Liver (tissue), 9 donors: ENCODE measurements around the gene VAC14. TPM values are rescaled to one million over a fixed set of nuclear protein-coding genes. Genes with fewer than 3 reads are reported as not detected.
A peak's percentile ranks its signal among the peaks of the same experiment; 100 is the strongest.

Experiments used
- DNase-seq: peaks from one replicate; pipeline ENCODE4 v3.0.0-alpha.2; 2017; ENCODE audit warnings: low spot score
- H3K27ac ChIP-seq, 2 donors: one replicate each; pipeline ENCODE4 v1.7.0; 2013; ENCODE audit warnings: inconsistent platforms in 2 of 2, low read length in 2 of 2, control low read depth in 1 of 2, low read depth in 1 of 2, mild to moderate bottlenecking in 1 of 2
- H3K27me3 ChIP-seq, 4 donors: one replicate each; pipeline versions ENCODE4 v1.6.1 to v1.7.0; 2013; ENCODE audit warnings: low read length in 3 of 4, inconsistent platforms in 1 of 4, mild to moderate bottlenecking in 1 of 4, moderate library complexity in 1 of 4; ENCODE audit not compliant: control insufficient read depth in 4 of 4, insufficient read depth in 4 of 4
- H3K36me3 ChIP-seq, 4 donors: one replicate each; pipeline versions ENCODE4 v1.6.1 to v1.7.0; 2013; ENCODE audit warnings: low read length in 3 of 4, mild to moderate bottlenecking in 3 of 4, low read depth in 1 of 4, moderate library complexity in 1 of 4; ENCODE audit not compliant: control insufficient read depth in 4 of 4, insufficient read depth in 3 of 4
- H3K4me1 ChIP-seq, 4 donors: one replicate each; pipeline versions ENCODE4 v1.6.1 to v1.7.0; 2013; ENCODE audit warnings: low read length in 3 of 4, mild to moderate bottlenecking in 3 of 4, moderate library complexity in 1 of 4; ENCODE audit not compliant: control insufficient read depth in 4 of 4, insufficient read depth in 4 of 4
- H3K4me3 ChIP-seq, 3 donors: one replicate each; pipeline versions ENCODE4 v1.6.1 to v1.7.0; 2013; ENCODE audit warnings: low read length in 3 of 3, control low read depth in 1 of 3, low read depth in 1 of 3, mild to moderate bottlenecking in 1 of 3
- H3K9ac ChIP-seq, 2 donors: one replicate each; pipeline ENCODE4 v1.7.0; 2013; ENCODE audit warnings: low read length in 2 of 2, mild to moderate bottlenecking in 2 of 2, moderate library complexity in 2 of 2, control low read depth in 1 of 2, low read depth in 1 of 2
- H3K9me3 ChIP-seq, 4 donors: one replicate each; pipeline versions ENCODE4 v1.6.1 to v1.7.0; 2013; ENCODE audit warnings: low read length in 3 of 4; ENCODE audit not compliant: control insufficient read depth in 4 of 4
- CTCF ChIP-seq: fragments of 150-350 bp; IDR thresholded peaks from 2 replicates; pipeline ENCODE4 v1.5.1; 2017; ENCODE audit warnings: improper control_type of control experiment, low read depth, low read length; ENCODE audit not compliant: missing input control
- FOXA1 ChIP-seq: IDR thresholded peaks from 2 replicates; pipeline ENCODE4 v1.6.1; 2016; ENCODE audit warnings: antibody characterized with exemption
- GABPA ChIP-seq, 2 donors: IDR thresholded peaks in 1 of 2; conservative IDR thresholded peaks in 1 of 2; 2 replicates each; pipeline ENCODE4 v1.6.1; 2016; ENCODE audit warnings: antibody characterized with exemption in 2 of 2, mild to moderate bottlenecking in 1 of 2, moderate library complexity in 1 of 2
- HNF4A ChIP-seq, 2 donors: conservative IDR thresholded peaks; 2 replicates each; pipeline ENCODE4 v1.6.1; 2016; ENCODE audit warnings: antibody characterized with exemption in 2 of 2, mild to moderate bottlenecking in 2 of 2
- HNF4G ChIP-seq: IDR thresholded peaks from 2 replicates; pipeline ENCODE4 v1.6.1; 2016; ENCODE audit warnings: antibody characterized with exemption
- JUND ChIP-seq, 2 donors: IDR thresholded peaks; 2 replicates each; pipeline ENCODE4 v1.6.1; 2016; ENCODE audit warnings: antibody characterized with exemption in 2 of 2
- NR2F2 ChIP-seq: IDR thresholded peaks from 2 replicates; pipeline ENCODE4 v1.6.1; 2016; ENCODE audit warnings: antibody characterized with exemption
- RXRA ChIP-seq, 2 donors: IDR thresholded peaks; 2 replicates each; pipeline ENCODE4 v1.6.1; 2017 to 2018; ENCODE audit warnings: antibody characterized with exemption in 2 of 2, mild to moderate bottlenecking in 1 of 2
- SP1 ChIP-seq: IDR thresholded peaks from 2 replicates; pipeline ENCODE4 v1.6.1; 2018; ENCODE audit warnings: antibody characterized with exemption, mild to moderate bottlenecking
- TAF1 ChIP-seq: conservative IDR thresholded peaks from 2 replicates; pipeline ENCODE4 v1.6.1; 2016; ENCODE audit warnings: antibody characterized with exemption, mild to moderate bottlenecking
- YY1 ChIP-seq: IDR thresholded peaks from 2 replicates; pipeline ENCODE4 v1.6.1; 2016; ENCODE audit warnings: antibody characterized with exemption, mild to moderate bottlenecking
- ZBTB33 ChIP-seq: IDR thresholded peaks from 2 replicates; pipeline ENCODE4 v1.6.1; 2016; ENCODE audit warnings: antibody characterized with exemption
- WGBS: extraction: QIAGEN DNeasy Blood & Tissue Kit; methylation state at CpG from one replicate; pipeline ENCODE4 v1.1.7; 2013; 5-methylcytosine and 5-hydroxymethylcytosine counted together
- polyA plus RNA-seq, 2 donors: library from polyadenylated mRNA; stranded (reverse) in 1 of 2; unstranded in 1 of 2; fragments of 200-250 nt in 1 of 2; fragments of >200 nt in 1 of 2; fragmentation: Nextera tagmentation in 1 of 2; extraction: Ambion mirVana in 1 of 2; gene quantifications; one replicate each; pipeline versions ENCODE4 v1.2.1 to v1.2.3, GENCODE V29; 2013 to 2015
- total RNA-seq, 2 donors: library from RNA; depleted of rRNA; stranded (reverse); fragments of >200 nt; gene quantifications; one replicate each; pipeline ENCODE4 v1.2.3, GENCODE V29; 2014
- TF ChIP-seq, protein P1 (sequence below): IDR thresholded peaks from 2 replicates; pipeline ENCODE4 v1.6.1; 2016; ENCODE audit warnings: antibody characterized with exemption, mild to moderate bottlenecking
- TF ChIP-seq, protein P2 (sequence below): IDR thresholded peaks from 2 replicates; pipeline ENCODE4 v1.6.1; 2016; ENCODE audit warnings: antibody characterized with exemption
- TF ChIP-seq, protein P3 (sequence below): IDR thresholded peaks from 2 replicates; pipeline ENCODE4 v1.6.1; 2016; ENCODE audit warnings: antibody characterized with exemption
- donor health status: healthy.
- donor health status: healthy.
- donor health status: healthy.
- donor health status: healthy.
- donor health status: healthy.

The VAC14 gene
- total and polyA plus RNA-seq, 4 donors = 16.7 to 29.8 (median 20.5) TPM

DNA sequence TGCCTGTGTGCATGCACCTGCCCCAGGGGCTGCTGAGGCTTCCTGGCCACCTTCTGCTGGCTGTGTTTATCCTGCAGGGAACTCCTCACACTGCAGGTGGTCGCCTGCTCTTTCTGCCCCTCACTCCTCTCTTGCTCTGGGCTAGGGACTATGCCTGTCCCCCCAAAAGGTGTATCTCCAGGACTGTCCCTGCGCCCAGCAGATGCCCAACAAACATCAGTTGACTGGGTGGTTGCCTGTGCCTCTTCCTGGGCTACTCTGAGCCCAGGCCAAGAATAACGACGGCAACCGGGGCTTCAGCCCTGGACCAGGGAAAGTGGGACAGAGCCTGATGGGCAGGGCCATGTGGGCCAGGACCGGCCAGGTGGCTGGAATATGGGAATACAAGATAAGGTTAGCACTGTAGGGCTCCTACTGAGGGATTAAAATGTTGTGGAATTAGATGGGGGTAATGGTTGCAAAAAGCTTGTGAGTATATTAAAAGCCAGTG, 55.4 kb downstream of the VAC14 start:
- Histone ChIP-seq H3K27me3 (no peaks in the 10 kb centered on the region), H3K4me3 (no peak overlapping the region), H3K9ac (peak overlapping the region in 1 of 2 donors; percentile 15), H3K9me3 (no peaks in the 10 kb centered on the region), H3K36me3 (peaks cover 0 to 2% (median under 1%) of the 10 kb centered on the region in 4 donors), H3K27ac (peak overlapping the region; percentile 96 to 97), H3K4me1 (peaks cover 40 to 77% (median 61%) of the 10 kb centered on the region in 4 donors)
- DNase-seq = no peak
- TF ChIP-seq RXRA (IDR thresholded peaks at IDR 0.05) (no peak), YY1 (no peak), JUND (IDR thresholded peaks at IDR 0.05) (no peak)
- TF ChIP-seq, protein P1, sequence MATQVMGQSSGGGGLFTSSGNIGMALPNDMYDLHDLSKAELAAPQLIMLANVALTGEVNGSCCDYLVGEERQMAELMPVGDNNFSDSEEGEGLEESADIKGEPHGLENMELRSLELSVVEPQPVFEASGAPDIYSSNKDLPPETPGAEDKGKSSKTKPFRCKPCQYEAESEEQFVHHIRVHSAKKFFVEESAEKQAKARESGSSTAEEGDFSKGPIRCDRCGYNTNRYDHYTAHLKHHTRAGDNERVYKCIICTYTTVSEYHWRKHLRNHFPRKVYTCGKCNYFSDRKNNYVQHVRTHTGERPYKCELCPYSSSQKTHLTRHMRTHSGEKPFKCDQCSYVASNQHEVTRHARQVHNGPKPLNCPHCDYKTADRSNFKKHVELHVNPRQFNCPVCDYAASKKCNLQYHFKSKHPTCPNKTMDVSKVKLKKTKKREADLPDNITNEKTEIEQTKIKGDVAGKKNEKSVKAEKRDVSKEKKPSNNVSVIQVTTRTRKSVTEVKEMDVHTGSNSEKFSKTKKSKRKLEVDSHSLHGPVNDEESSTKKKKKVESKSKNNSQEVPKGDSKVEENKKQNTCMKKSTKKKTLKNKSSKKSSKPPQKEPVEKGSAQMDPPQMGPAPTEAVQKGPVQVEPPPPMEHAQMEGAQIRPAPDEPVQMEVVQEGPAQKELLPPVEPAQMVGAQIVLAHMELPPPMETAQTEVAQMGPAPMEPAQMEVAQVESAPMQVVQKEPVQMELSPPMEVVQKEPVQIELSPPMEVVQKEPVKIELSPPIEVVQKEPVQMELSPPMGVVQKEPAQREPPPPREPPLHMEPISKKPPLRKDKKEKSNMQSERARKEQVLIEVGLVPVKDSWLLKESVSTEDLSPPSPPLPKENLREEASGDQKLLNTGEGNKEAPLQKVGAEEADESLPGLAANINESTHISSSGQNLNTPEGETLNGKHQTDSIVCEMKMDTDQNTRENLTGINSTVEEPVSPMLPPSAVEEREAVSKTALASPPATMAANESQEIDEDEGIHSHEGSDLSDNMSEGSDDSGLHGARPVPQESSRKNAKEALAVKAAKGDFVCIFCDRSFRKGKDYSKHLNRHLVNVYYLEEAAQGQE = no peak
- WGBS = 42% methylated on average over 6 of the region's 6 CpGs

- H3K4me3 ChIP-seq = no peak overlapping the region
- H3K4me1 ChIP-seq = peaks cover 32 to 74% (median 55%) of the 10 kb centered on the region in 4 donors
- no peak overlapping the region for H3K9ac ChIP-seq
- H3K27ac ChIP-seq = peak overlapping the region; percentile 96 to 97
- TF ChIP-seq JUND (IDR thresholded peaks at IDR 0.05) = no peak
- no peak for TF ChIP-seq HNF4A (conservative IDR thresholded peaks at IDR 0.05)
- TF ChIP-seq FOXA1 = no peak
- no peak for TF ChIP-seq TAF1
- TF ChIP-seq NR2F2 = no peak
- no peak for TF ChIP-seq RXRA (IDR thresholded peaks at IDR 0.05)
- no peak for TF ChIP-seq HNF4G
- TF ChIP-seq ZBTB33 = no peak
- no peak for DNase-seq
- no peaks in the 10 kb centered on the region for H3K27me3 ChIP-seq
- H3K36me3 ChIP-seq = peaks cover 0 to 2% (median 0%) of the 10 kb centered on the region in 4 donors
- WGBS = 88% methylated on average over 9 of the region's 9 CpGs
- H3K9me3 ChIP-seq = no peaks in the 10 kb centered on the region
Measured at GRCh38 chr16:70744366-70744765, 56.6 kb downstream of the VAC14 start.

DNA sequence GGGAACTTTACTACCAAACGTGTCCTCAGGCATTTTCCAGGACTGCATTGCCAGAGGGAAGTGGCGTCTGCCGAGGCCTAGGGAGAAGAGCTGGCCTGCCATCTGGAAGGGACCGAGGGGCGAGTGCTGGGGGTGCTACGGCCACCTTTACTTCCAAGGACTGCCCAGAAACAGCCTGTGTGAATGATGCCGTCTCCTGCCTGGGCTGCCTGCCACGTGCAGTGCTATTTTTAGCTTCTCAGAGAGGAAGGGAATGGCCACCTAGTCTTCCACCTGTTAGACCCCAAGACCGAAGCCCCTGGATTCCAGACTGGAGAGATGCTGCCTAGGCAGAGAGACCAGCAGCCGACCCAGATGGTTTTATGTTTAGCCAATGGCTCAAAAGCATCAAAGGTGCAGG, 57.2 kb downstream of the VAC14 start:
- H3K9ac ChIP-seq = no peak overlapping the region
- no peaks in the 10 kb centered on the region for H3K27me3 ChIP-seq
- H3K27ac ChIP-seq = peak overlapping the region in 1 of 2 donors; percentile 97
- no peak overlapping the region for H3K4me3 ChIP-seq
- WGBS = 87% methylated on average over 10 of the region's 10 CpGs
- peaks cover 27 to 74% (median 54%) of the 10 kb centered on the region in 4 donors for H3K4me1 ChIP-seq
- no peak for DNase-seq
- peaks cover 0 to 2% (median 0%) of the 10 kb centered on the region in 4 donors for H3K36me3 ChIP-seq
- no peaks in the 10 kb centered on the region for H3K9me3 ChIP-seq
- TF ChIP-seq HNF4G = no peak
- no peak for TF ChIP-seq JUND (IDR thresholded peaks at IDR 0.05)
- TF ChIP-seq ZBTB33 = no peak
- no peak for TF ChIP-seq CTCF
- TF ChIP-seq TAF1 = no peak
- TF ChIP-seq RXRA (IDR thresholded peaks at IDR 0.05) = no peak
- no peak for TF ChIP-seq SP1
- no peak for TF ChIP-seq NR2F2
- TF ChIP-seq, protein P2, sequence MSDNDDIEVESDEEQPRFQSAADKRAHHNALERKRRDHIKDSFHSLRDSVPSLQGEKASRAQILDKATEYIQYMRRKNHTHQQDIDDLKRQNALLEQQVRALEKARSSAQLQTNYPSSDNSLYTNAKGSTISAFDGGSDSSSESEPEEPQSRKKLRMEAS = no peak
- TF ChIP-seq YY1 = no peak
- TF ChIP-seq FOXA1 = no peak
- TF ChIP-seq HNF4A (conservative IDR thresholded peaks at IDR 0.05) = no peak
- TF ChIP-seq, protein P3, sequence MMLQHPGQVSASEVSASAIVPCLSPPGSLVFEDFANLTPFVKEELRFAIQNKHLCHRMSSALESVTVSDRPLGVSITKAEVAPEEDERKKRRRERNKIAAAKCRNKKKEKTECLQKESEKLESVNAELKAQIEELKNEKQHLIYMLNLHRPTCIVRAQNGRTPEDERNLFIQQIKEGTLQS = no peak
- TF ChIP-seq GABPA (IDR thresholded peaks at IDR 0.05 in 1 of 2, conservative IDR thresholded peaks at IDR 0.05 in 1 of 2) = no peak
